Measurements from ENCODE around the gene MED1.
A peak's percentile ranks its signal among the peaks of the same experiment; 100 is the strongest.
"Not testable (repeated sequence)": the region's sequence is repeated elsewhere in the genome, so short reads cannot be mapped to it uniquely, and the experiment has no call there.

Gene MED1

GRCh38 chr17:39429600-39429999 lies 21.5 kb downstream of the MED1 start:
- no peak for DNase-seq

- DNase-seq: no peak
Observed at GRCh38 chr17:39416141-39416540, 34.9 kb downstream of the MED1 start.

GRCh38 chr17:39410279-39410678 lies 40.8 kb downstream of the MED1 start:
- DNase-seq: no peak

GRCh38 chr17:39408360-39408759 lies 42.7 kb downstream of the MED1 start:
- DNase-seq: no peak

- DNase-seq: no peak
Observed at GRCh38 chr17:39406951-39407350, 44.1 kb downstream of the MED1 start.

- no peak for DNase-seq
Observed at GRCh38 chr17:39405436-39405835, 45.6 kb downstream of the MED1 start.

GRCh38 chr17:39404542-39405378 lies 46.3 kb downstream of the MED1 start:
- DNase-seq: no peak

GRCh38 chr17:39402890-39403605 lies 48.0 kb downstream of the MED1 start:
- DNase-seq: no peak

GRCh38 chr17:39402244-39402889 lies 48.7 kb downstream of the MED1 start:
- DNase-seq: peak; percentile 93

GRCh38 chr17:39401412-39402243 lies 49.4 kb downstream of the MED1 start, which contains the start of gene FBXL20:
Gene FBXL20, minus strand, starts transcription at chr17:39401626. Its CDS starts 224 bp downstream, at chr17:39401402.
- peak; percentile 83 for DNase-seq

GRCh38 chr17:39400547-39401411 lies 50.3 kb downstream of the MED1 start:
- DNase-seq: peak; percentile 25

GRCh38 chr17:39399791-39400190 lies 51.3 kb downstream of the MED1 start:
- DNase-seq: no peak

- no peak for DNase-seq
Observed at GRCh38 chr17:39393736-39394135, 57.3 kb downstream of the MED1 start.

GRCh38 chr17:39391448-39391847 lies 59.6 kb downstream of the MED1 start:
- no peak for DNase-seq

- no peak for DNase-seq
Observed at GRCh38 chr17:39385040-39385439, 66.0 kb downstream of the MED1 start.

- no peak for DNase-seq
Observed at GRCh38 chr17:39380144-39380543, 70.9 kb downstream of the MED1 start.

GRCh38 chr17:39376434-39376833 lies 74.6 kb downstream of the MED1 start:
- DNase-seq: no peak

GRCh38 chr17:39367805-39368204 lies 83.3 kb downstream of the MED1 start:
- DNase-seq: not testable (repeated sequence)

- no peak for DNase-seq
Observed at GRCh38 chr17:39365872-39366271, 85.2 kb downstream of the MED1 start.

- DNase-seq: no peak
Observed at GRCh38 chr17:39365242-39365641, 85.8 kb downstream of the MED1 start.

GRCh38 chr17:39364236-39365025 lies 86.6 kb downstream of the MED1 start:
- no peak for DNase-seq
